Keratinocyte (primary cell): ENCODE data around the gene HS3ST1.

Source experiments
- EZH2 ChIP-seq: IDR thresholded peaks from one replicate; pipeline ENCODE4 v1.6.1; 2012; ENCODE audit warnings: inconsistent platforms, mild to moderate bottlenecking, low read length, moderate library complexity
- TF ChIP-seq, protein P1 (sequence below), 3 experiments: IDR thresholded peaks in 1 of 3; conservative IDR thresholded peaks in 1 of 3; optimal IDR thresholded peaks in 1 of 3; 2 replicates in 2 of 3; 3 replicates in 1 of 3; pipeline versions ENCODE3 to v1.5.1; 2011; ENCODE audit warnings: low read length in 3 of 3, mild to moderate bottlenecking in 3 of 3, moderate library complexity in 2 of 3, control low read depth in 1 of 3, inconsistent platforms in 1 of 3; ENCODE audit not compliant: insufficient read depth in 2 of 3; ENCODE audit errors: extremely low read depth in 1 of 3

DNA sequence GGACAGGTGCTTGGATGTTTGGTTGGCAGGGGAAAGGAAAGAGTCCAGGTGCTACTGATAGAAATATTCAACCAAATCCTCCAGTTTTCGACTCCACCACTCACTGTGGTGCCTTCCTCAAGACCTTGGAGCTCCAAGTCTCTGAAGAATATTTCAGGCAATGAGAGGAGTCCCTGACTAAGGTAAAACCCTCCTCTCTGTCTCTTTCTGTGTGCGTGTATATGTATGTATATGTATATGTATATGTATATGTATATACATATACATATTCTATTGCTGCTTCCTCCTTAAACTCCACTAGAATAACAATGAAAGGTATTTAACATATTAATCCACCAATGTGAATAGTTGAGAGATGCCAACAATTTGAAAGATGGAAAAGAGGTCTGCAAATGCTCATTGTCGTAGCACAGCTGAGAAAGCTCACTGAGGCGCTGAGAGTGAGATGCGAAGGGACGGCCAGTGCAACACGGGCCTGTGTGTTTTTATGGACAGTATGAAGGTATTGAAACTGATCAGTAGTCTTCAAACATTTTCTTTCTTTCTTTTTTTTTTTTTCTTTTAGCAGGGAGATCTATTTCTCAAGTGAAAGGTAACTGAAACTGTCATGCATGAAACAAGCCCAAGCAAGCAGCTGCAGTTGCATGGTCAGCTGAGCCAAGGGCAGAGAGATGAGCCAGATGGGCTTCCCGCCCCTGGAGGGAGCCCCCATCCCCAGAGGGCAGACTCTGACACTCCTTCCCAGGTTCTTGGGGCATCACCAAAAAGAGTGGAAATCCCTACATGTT is 41.1 kb upstream of the HS3ST1 start:
- TF ChIP-seq, protein P1, sequence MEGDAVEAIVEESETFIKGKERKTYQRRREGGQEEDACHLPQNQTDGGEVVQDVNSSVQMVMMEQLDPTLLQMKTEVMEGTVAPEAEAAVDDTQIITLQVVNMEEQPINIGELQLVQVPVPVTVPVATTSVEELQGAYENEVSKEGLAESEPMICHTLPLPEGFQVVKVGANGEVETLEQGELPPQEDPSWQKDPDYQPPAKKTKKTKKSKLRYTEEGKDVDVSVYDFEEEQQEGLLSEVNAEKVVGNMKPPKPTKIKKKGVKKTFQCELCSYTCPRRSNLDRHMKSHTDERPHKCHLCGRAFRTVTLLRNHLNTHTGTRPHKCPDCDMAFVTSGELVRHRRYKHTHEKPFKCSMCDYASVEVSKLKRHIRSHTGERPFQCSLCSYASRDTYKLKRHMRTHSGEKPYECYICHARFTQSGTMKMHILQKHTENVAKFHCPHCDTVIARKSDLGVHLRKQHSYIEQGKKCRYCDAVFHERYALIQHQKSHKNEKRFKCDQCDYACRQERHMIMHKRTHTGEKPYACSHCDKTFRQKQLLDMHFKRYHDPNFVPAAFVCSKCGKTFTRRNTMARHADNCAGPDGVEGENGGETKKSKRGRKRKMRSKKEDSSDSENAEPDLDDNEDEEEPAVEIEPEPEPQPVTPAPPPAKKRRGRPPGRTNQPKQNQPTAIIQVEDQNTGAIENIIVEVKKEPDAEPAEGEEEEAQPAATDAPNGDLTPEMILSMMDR (optimal IDR thresholded peaks at IDR 0.05 in 1 of 3, IDR thresholded peaks at IDR 0.05 in 1 of 3, conservative IDR thresholded peaks at IDR 0.05 in 1 of 3; ENCODE audit: extremely low read depth in 1 of 3, insufficient read depth in 2 of 3, low read length in 3 of 3): no peak
- TF ChIP-seq EZH2: no peak
